Lung (tissue), 12 donors: Measurements from ENCODE around the gene POLR2I. TPM values are rescaled to one million over a fixed set of nuclear protein-coding genes. Genes with fewer than 3 reads are reported as not detected.
A peak's percentile ranks its signal among the peaks of the same experiment; 100 is the strongest.

Source experiments
- ATAC-seq: fragments of 200-7000 bp; cut with Tn5 transposase; one replicate; pipeline ENCODE4 v1.9.1; 2020; ENCODE audit warnings: moderate number of reproducible peaks; ENCODE audit not compliant: insufficient read depth, low FRiP score
- DNase-seq, 3 donors: peaks; one replicate each; pipeline ENCODE4 v3.0.0-alpha.2; 2013 to 2017
- H3K27ac ChIP-seq, 2 donors: one replicate each; pipeline ENCODE4 v1.5.1; 2013; ENCODE audit warnings: mild to moderate bottlenecking in 2 of 2, moderate library complexity in 2 of 2, control low read depth in 1 of 2, inconsistent platforms in 1 of 2, low read depth in 1 of 2, low read length in 1 of 2
- H3K27me3 ChIP-seq, 3 donors: one replicate each; pipeline ENCODE4 v1.5.1; 2013; ENCODE audit warnings: low read length in 2 of 3; ENCODE audit not compliant: control insufficient read depth in 3 of 3, insufficient read depth in 3 of 3
- H3K36me3 ChIP-seq, 4 donors: one replicate each; pipeline ENCODE4 v1.5.1; 2013; ENCODE audit warnings: low read length in 4 of 4, mild to moderate bottlenecking in 1 of 4, moderate library complexity in 1 of 4; ENCODE audit not compliant: control insufficient read depth in 4 of 4, insufficient read depth in 4 of 4
- H3K4me1 ChIP-seq, 5 donors: one replicate each; pipeline ENCODE4 v1.5.1; 2013; ENCODE audit warnings: low read length in 5 of 5, mild to moderate bottlenecking in 2 of 5, moderate library complexity in 1 of 5; ENCODE audit not compliant: control insufficient read depth in 5 of 5, insufficient read depth in 5 of 5
- H3K4me3 ChIP-seq: one replicate; pipeline ENCODE4 v1.5.1; 2013; ENCODE audit warnings: mild to moderate bottlenecking, control low read depth, moderate library complexity
- H3K9ac ChIP-seq, 2 donors: one replicate each; pipeline ENCODE4 v1.5.1; 2013; ENCODE audit warnings: low read length in 2 of 2, control low read depth in 1 of 2; ENCODE audit not compliant: insufficient read depth in 1 of 2
- H3K9me3 ChIP-seq, 4 donors: one replicate each; pipeline ENCODE4 v1.5.1; 2013; ENCODE audit warnings: low read length in 3 of 4, mild to moderate bottlenecking in 1 of 4, moderate library complexity in 1 of 4; ENCODE audit not compliant: control insufficient read depth in 4 of 4, insufficient read depth in 3 of 4
- WGBS, 2 donors: extraction: QIAGEN DNeasy Blood & Tissue Kit; methylation state at CpG; one replicate each; pipeline ENCODE4 v1.1.7; 2013; 5-methylcytosine and 5-hydroxymethylcytosine counted together
- polyA plus RNA-seq, 2 donors: library from polyadenylated mRNA; stranded (reverse); fragments of 200-250 nt; gene quantifications; one replicate each; pipeline ENCODE4 v1.2.1, GENCODE V29; 2013
- total RNA-seq, 2 donors: library from RNA; depleted of rRNA in 1 of 2; stranded (reverse); fragments of >200 nt in 1 of 2; gene quantifications; one replicate each; pipeline ENCODE4 v1.2.1, GENCODE V29; 2014 to 2021
- TF ChIP-seq, protein P1 (sequence below): IDR thresholded peaks from 2 replicates; pipeline ENCODE4 v1.5.1; 2012; ENCODE audit warnings: mild to moderate bottlenecking; ENCODE audit errors: control extremely low read depth, extremely low read depth
- donor health status: control.
- donor health status: control.
- donor health status: Bipolar disorder and iron deficiency.
- donor health status: healthy.
- donor health status: DM: yes; HTN: yes; CAD: no.

The POLR2I gene
- total and polyA plus RNA-seq, 4 donors = 65.1 to 101 (median 89.9) TPM

DNA sequence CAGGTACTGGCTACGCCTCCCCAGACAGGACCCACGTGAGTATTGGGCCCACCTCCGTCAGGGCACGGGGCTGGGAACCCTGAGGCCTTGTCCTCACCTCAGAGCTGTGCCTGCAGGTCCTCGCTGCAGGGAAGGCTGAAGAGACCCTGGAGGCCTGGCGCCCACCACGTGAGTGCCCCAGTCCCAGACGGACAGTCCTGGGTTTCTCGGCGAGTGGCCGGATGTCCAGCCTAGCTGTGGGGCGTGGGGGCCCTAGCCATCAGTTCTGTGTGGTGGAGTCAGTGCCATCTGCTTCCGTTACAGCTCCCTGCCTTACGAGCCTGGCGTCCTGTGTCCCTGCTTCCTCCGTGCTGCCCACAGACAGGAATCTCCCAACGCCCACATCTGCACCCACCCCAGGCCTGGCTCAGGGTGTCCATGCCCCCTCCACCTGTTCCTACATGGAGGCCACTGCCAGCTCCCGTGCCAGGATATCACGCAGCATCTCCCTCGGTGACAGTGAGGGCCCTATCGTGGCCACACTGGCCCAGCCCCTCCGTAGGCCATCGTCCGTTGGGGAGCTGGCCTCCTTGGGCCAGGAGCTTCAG lies 11.5 kb downstream of the POLR2I start:
- Histone ChIP-seq H3K4me3 (no peak overlapping the region), H3K36me3 (peaks cover 0 to 10% (median 0%) of the 10 kb centered on the region in 4 donors), H3K27me3 (no peaks in the 10 kb centered on the region), H3K9me3 (no peaks in the 10 kb centered on the region), H3K9ac (no peak overlapping the region), H3K4me1 (no peaks in the 10 kb centered on the region), H3K27ac (no peak overlapping the region)
- ATAC-seq = no peak
- TF ChIP-seq, protein P1, sequence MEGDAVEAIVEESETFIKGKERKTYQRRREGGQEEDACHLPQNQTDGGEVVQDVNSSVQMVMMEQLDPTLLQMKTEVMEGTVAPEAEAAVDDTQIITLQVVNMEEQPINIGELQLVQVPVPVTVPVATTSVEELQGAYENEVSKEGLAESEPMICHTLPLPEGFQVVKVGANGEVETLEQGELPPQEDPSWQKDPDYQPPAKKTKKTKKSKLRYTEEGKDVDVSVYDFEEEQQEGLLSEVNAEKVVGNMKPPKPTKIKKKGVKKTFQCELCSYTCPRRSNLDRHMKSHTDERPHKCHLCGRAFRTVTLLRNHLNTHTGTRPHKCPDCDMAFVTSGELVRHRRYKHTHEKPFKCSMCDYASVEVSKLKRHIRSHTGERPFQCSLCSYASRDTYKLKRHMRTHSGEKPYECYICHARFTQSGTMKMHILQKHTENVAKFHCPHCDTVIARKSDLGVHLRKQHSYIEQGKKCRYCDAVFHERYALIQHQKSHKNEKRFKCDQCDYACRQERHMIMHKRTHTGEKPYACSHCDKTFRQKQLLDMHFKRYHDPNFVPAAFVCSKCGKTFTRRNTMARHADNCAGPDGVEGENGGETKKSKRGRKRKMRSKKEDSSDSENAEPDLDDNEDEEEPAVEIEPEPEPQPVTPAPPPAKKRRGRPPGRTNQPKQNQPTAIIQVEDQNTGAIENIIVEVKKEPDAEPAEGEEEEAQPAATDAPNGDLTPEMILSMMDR = no peak
- no peak for DNase-seq
- 93 to 97% methylated on average over 24 of the region's 24 CpGs for WGBS, 2 donors

DNA sequence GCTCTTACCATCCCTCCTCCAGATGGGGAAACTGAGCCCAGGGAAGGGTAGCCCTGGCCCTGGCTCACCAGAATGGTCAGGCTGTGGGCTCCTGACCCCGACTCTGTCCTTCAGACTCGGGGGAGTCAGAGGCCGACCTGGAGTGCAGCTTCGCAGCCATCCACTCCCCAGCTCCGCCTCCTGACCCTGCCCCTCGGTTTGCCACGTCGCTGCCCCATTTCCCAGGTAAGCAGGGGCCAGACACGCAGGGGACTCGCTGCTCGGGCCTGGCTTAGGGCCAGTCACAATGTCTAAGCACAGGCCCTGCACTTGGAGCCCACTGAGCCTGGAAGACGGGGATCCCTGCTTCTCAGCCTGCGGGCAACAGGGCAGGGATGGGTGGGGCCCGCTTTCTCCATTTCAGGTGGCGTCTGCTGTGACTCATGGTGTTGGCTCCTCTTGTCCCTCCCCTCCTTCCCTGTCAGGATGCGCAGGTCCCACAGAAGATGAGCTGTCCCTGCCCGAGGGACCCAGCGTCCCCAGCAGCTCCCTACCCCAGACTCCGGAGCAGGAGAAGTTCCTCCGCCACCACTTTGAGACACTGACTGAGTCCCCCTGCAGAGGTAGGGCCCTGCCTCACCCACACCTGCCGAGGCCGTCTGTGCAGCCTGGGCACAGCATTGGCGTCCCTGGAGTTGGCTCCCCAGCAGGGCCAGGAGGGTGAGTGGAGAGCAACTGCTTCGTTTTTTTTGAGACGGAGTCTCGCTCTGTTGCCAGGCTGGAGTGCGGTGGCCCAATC lies 12.9 kb downstream of the POLR2I start:
- 93 to 94% methylated on average over 27 of the region's 27 CpGs for WGBS, 2 donors
- H3K9ac ChIP-seq = no peak overlapping the region

DNA sequence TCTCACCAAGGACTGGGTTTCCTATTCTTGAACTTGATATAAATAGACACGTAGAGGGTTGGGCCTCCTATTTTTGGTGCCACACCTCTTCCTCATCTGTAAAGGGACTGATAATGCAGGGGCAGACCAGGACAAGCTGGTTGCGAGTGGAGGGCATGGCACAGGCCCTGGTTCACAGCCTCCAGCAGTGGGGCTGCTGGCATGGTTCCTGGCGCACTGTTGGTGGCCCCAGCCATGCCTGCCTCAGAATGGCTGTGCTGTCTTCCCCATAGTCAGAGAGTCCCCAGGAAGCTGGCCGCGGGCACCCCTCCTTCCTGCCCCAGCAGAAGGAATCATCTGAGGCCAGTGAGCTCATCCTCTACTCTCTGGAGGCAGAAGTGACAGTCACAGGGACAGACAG lies 14.2 kb downstream of the POLR2I start:
- no peak overlapping the region for H3K9ac ChIP-seq
- H3K4me3 ChIP-seq = no peak overlapping the region
- H3K9me3 ChIP-seq = no peaks in the 10 kb centered on the region
- H3K36me3 ChIP-seq = peaks cover 0 to 5% (median 0%) of the 10 kb centered on the region in 4 donors
- 78 to 85% methylated on average over 5 of the region's 5 CpGs for WGBS, 2 donors
- ATAC-seq (no peak), DNase-seq (no peak)
- no peaks in the 10 kb centered on the region for H3K4me1 ChIP-seq
- H3K27me3 ChIP-seq = no peaks in the 10 kb centered on the region
- no peak overlapping the region for H3K27ac ChIP-seq
- TF ChIP-seq, protein P1 = no peak

More for the DNA sequence above, 12.9 kb downstream of the POLR2I start:
- DNase-seq = no peak
- Histone ChIP-seq H3K27me3 (no peaks in the 10 kb centered on the region), H3K4me1 (no peaks in the 10 kb centered on the region), H3K27ac (peak overlapping the region in 1 of 2 donors; percentile 5), H3K9me3 (no peaks in the 10 kb centered on the region), H3K4me3 (no peak overlapping the region), H3K36me3 (peaks cover 0 to 6% (median 0%) of the 10 kb centered on the region in 4 donors)
- no peak for ATAC-seq
- TF ChIP-seq, protein P1 = no peak
